Activated CD8-positive, alpha-beta T cell treated with anti-CD3 and anti-CD28 coated beads for 36 hours (primary cell): ENCODE measurements around the gene ZNF664. TPM values are rescaled to one million over a fixed set of nuclear protein-coding genes. Genes with fewer than 3 reads are reported as not detected.

Source experiments
- ATAC-seq: fragments of 200-7000 bp; cut with Tn5 transposase; one replicate; pipeline ENCODE4 v1.10.0; 2021; ENCODE audit warnings: mild to moderate bottlenecking, moderate library complexity
- CTCF ChIA-PET: fragments of 350-600 bp; sonication (Branson Sonifier 250); formaldehyde crosslinking; loops from one replicate; lab custom pipeline; 2021; ENCODE audit warnings: antibody characterized with exemption; lab: Charles Lee
- POLR2A ChIA-PET: fragments of 350-600 bp; sonication (Branson Sonifier 250); formaldehyde crosslinking; loops from one replicate; lab custom pipeline; 2021; ENCODE audit warnings: antibody characterized with exemption; lab: Charles Lee
- DNase-seq: peaks from one replicate; pipeline ENCODE4 v3.0.0-alpha.2; 2020
- H3K27ac Mint-ChIP-seq: one replicate; pipeline ENCODE4 v1.8.0; 2021; ENCODE audit warnings: mild to moderate bottlenecking, mixed read lengths
- H3K27me3 Mint-ChIP-seq: one replicate; pipeline ENCODE4 v1.8.0; 2021; ENCODE audit warnings: mixed read lengths
- H3K36me3 Mint-ChIP-seq: one replicate; pipeline ENCODE4 v1.8.0; 2021; ENCODE audit warnings: low read depth, mixed read lengths
- H3K4me1 Mint-ChIP-seq: one replicate; pipeline ENCODE4 v1.8.0; 2021; ENCODE audit warnings: low read depth, mixed read lengths
- H3K4me3 Mint-ChIP-seq: one replicate; pipeline ENCODE4 v1.8.0; 2021; ENCODE audit warnings: mild to moderate bottlenecking, moderate library complexity, mixed read lengths
- H3K9me3 Mint-ChIP-seq: one replicate; pipeline ENCODE4 v1.8.0; 2021; ENCODE audit warnings: mixed read lengths
- CTCF ChIP-seq: fragments of 200-600 bp; IDR thresholded peaks from one replicate; pipeline ENCODE4 v1.8.0; 2022; ENCODE audit warnings: antibody characterized with exemption, mild to moderate bottlenecking
- intact Hi-C: fragments of 100-400 bp; cut with micrococcal nuclease; formaldehyde crosslinking; loops from one replicate; pipeline ENCODE4 v1.10.0; 2022
- total RNA-seq, 2 experiments: library from RNA; stranded (reverse); gene quantifications; one replicate each; pipeline ENCODE4 v1.2.3, GENCODE V29; 2021

The ZNF664 gene
- total RNA-seq, 2 experiments from 2014 or later: 52.9 to 53.4 TPM

GRCh38 chr12:123948401-123948795 lies 24.6 kb upstream of the ZNF664 start:
- Mint-ChIP-seq H3K9me3 (no peaks in the 10 kb centered on the region), H3K36me3 (no peaks in the 10 kb centered on the region), H3K27ac (no peak overlapping the region), H3K27me3 (no peaks in the 10 kb centered on the region), H3K4me1 (no peaks in the 10 kb centered on the region), H3K4me3 (no peak overlapping the region)
- ChIA-PET CTCF (no interaction called here), POLR2A (no interaction called here)
- DNase-seq: no peak
- no peak for ATAC-seq
- intact Hi-C loops: no loop called here
- TF ChIP-seq CTCF: no peak

- Mint-ChIP-seq H3K9me3 (no peaks in the 10 kb centered on the region), H3K4me1 (no peaks in the 10 kb centered on the region), H3K27ac (no peak overlapping the region), H3K27me3 (no peaks in the 10 kb centered on the region), H3K36me3 (no peaks in the 10 kb centered on the region), H3K4me3 (no peak overlapping the region)
- intact Hi-C loops: no loop called here
- TF ChIP-seq CTCF: no peak
- ChIA-PET POLR2A (no interaction called here), CTCF (no interaction called here)
- DNase-seq (no peak), ATAC-seq (no peak)
Observed at GRCh38 chr12:123948796-123949769, 23.9 kb upstream of the ZNF664 start.

- no peaks in the 10 kb centered on the region for H3K4me1 Mint-ChIP-seq
Observed at GRCh38 chr12:123949770-123950165, 23.2 kb upstream of the ZNF664 start.

GRCh38 chr12:123950476-123951349 lies 22.3 kb upstream of the ZNF664 start:
- H3K36me3 Mint-ChIP-seq: no peaks in the 10 kb centered on the region
- H3K9me3 Mint-ChIP-seq: no peaks in the 10 kb centered on the region
- H3K27me3 Mint-ChIP-seq: no peaks in the 10 kb centered on the region
- intact Hi-C loops: no loop called here
- no peak overlapping the region for H3K4me3 Mint-ChIP-seq
- no peak for TF ChIP-seq CTCF
- H3K27ac Mint-ChIP-seq: no peak overlapping the region
- DNase-seq (no peak), ATAC-seq (no peak)
- POLR2A ChIA-PET: no interaction called here
- CTCF ChIA-PET: no interaction called here
- no peaks in the 10 kb centered on the region for H3K4me1 Mint-ChIP-seq

More at GRCh38 chr12:123949770-123950165, 23.2 kb upstream of the ZNF664 start:
- intact Hi-C loops: no loop called here
- TF ChIP-seq CTCF: no peak
- no peaks in the 10 kb centered on the region for H3K36me3 Mint-ChIP-seq
- DNase-seq (no peak), ATAC-seq (no peak)
- ChIA-PET CTCF (no interaction called here), POLR2A (no interaction called here)
- no peak overlapping the region for H3K27ac Mint-ChIP-seq
- H3K27me3 Mint-ChIP-seq: no peaks in the 10 kb centered on the region
- no peak overlapping the region for H3K4me3 Mint-ChIP-seq
- H3K9me3 Mint-ChIP-seq: no peaks in the 10 kb centered on the region

- no peak overlapping the region for H3K27ac Mint-ChIP-seq
- DNase-seq (no peak), ATAC-seq (no peak)
- intact Hi-C loops: no loop called here
- H3K27me3 Mint-ChIP-seq: no peaks in the 10 kb centered on the region
- no peaks in the 10 kb centered on the region for H3K4me1 Mint-ChIP-seq
- ChIA-PET POLR2A (no interaction called here), CTCF (no interaction called here)
- no peaks in the 10 kb centered on the region for H3K36me3 Mint-ChIP-seq
- H3K9me3 Mint-ChIP-seq: no peaks in the 10 kb centered on the region
- no peak for TF ChIP-seq CTCF
- no peak overlapping the region for H3K4me3 Mint-ChIP-seq
Observed at GRCh38 chr12:123951467-123951866, 21.5 kb upstream of the ZNF664 start.
